Activated T-cell treated with anti-CD3 and anti-CD28 coated beads, Interleukin-2, amount 50 U/mL, for 72 hours (primary cell): ENCODE data around the gene MARVELD1. TPM values are rescaled to one million over a fixed set of nuclear protein-coding genes. Genes with fewer than 3 reads are reported as not detected.
"Not testable (repeated sequence)": the region's sequence is repeated elsewhere in the genome, so short reads cannot be mapped to it uniquely, and the experiment has no call there.

ENCODE experiments used
- ATAC-seq, 2 donors: fragments of 150-1000 bp; cut with Tn5 transposase; replicated peaks in 1 of 2; 2 replicates each; pipeline ENCODE4 v1.10.0; 2021; ENCODE audit warnings: moderate library complexity in 2 of 2, mild to moderate bottlenecking in 1 of 2
- DNase-seq, 2 donors: peaks; one replicate each; pipeline ENCODE4 v3.0.0; 2021 to 2022; ENCODE audit warnings: mixed read lengths in 1 of 2
- H3K27ac Mint-ChIP-seq: one replicate; pipeline ENCODE4 v1.8.0; 2022; ENCODE audit warnings: mild to moderate bottlenecking, moderate library complexity, mixed read lengths
- H3K27me3 Mint-ChIP-seq: one replicate; pipeline ENCODE4 v1.8.0; 2022; ENCODE audit warnings: low read depth, mixed read lengths
- H3K36me3 Mint-ChIP-seq, 2 donors: one replicate each; pipeline ENCODE4 v1.8.0; 2022; ENCODE audit warnings: mixed read lengths in 2 of 2, mild to moderate bottlenecking in 1 of 2; ENCODE audit not compliant: insufficient read depth in 2 of 2
- H3K4me1 Mint-ChIP-seq: one replicate; pipeline ENCODE4 v1.8.0; 2022; ENCODE audit warnings: low read depth, mixed read lengths
- H3K4me3 Mint-ChIP-seq, 2 donors: one replicate each; pipeline ENCODE4 v1.8.0; 2022; ENCODE audit warnings: mild to moderate bottlenecking in 2 of 2, mixed read lengths in 2 of 2, moderate library complexity in 2 of 2
- H3K9me3 Mint-ChIP-seq, 2 donors: one replicate each; pipeline ENCODE4 v1.8.0; 2022; ENCODE audit warnings: mixed read lengths in 2 of 2
- total RNA-seq, 2 donors: library from RNA; stranded (reverse); gene quantifications; one replicate each; pipeline ENCODE4 v1.2.3, GENCODE V29; 2022

The MARVELD1 gene
- total RNA-seq, result 1 to 10 TPM; 1.5 to 1.9 TPM

GRCh38 chr10:97713339-97713825 is at the start of gene MARVELD1:
Gene MARVELD1, plus strand, starts transcription at chr10:97713730. Its CDS starts 147 bp downstream, at chr10:97713877.
- ATAC-seq (peak in 1 of 2 donors; percentile 10), DNase-seq (peak in 1 of 2 donors; percentile 12)
- no peaks in the 10 kb centered on the region for H3K9me3 Mint-ChIP-seq
- peak within 1 kb of the TSS; percentile 93 to 96 for H3K4me3 Mint-ChIP-seq
- H3K36me3 Mint-ChIP-seq, result peaks cover 0 to 2% of the 10 kb centered on the region in 2 donors
- H3K4me1 Mint-ChIP-seq, result peaks cover 20% of the 10 kb centered on the region
- H3K27ac Mint-ChIP-seq, result peak within 1 kb of the TSS; percentile 21
- peaks cover 32% of the 10 kb centered on the region for H3K27me3 Mint-ChIP-seq

GRCh38 chr10:97664282-97664850 is 49.2 kb upstream of the MARVELD1 start:
- ATAC-seq (no peak), DNase-seq (no peak)
- peaks cover 0 to 12% of the 10 kb centered on the region in 2 donors for H3K36me3 Mint-ChIP-seq
- H3K9me3 Mint-ChIP-seq, result no peaks in the 10 kb centered on the region
- H3K4me1 Mint-ChIP-seq, result no peaks in the 10 kb centered on the region
- peak overlapping the region; percentile 11 for H3K27ac Mint-ChIP-seq
- H3K27me3 Mint-ChIP-seq, result no peaks in the 10 kb centered on the region
- no peak overlapping the region for H3K4me3 Mint-ChIP-seq

GRCh38 chr10:97666992-97667391 is 46.5 kb upstream of the MARVELD1 start:
- Mint-ChIP-seq H3K27me3 (no peaks in the 10 kb centered on the region), H3K36me3 (peaks cover 0 to 12% of the 10 kb centered on the region in 2 donors), H3K4me3 (no peak overlapping the region), H3K9me3 (no peaks in the 10 kb centered on the region), H3K4me1 (no peaks in the 10 kb centered on the region), H3K27ac (no peak overlapping the region)
- ATAC-seq, result no peak
- no peak for DNase-seq

- ATAC-seq (no peak), DNase-seq (no peak)
- Mint-ChIP-seq H3K4me1 (no peaks in the 10 kb centered on the region), H3K9me3 (no peaks in the 10 kb centered on the region), H3K4me3 (no peak overlapping the region), H3K36me3 (peaks cover 0 to 10% of the 10 kb centered on the region in 2 donors), H3K27ac (no peak overlapping the region), H3K27me3 (no peaks in the 10 kb centered on the region)
These were observed 46.1 kb upstream of the MARVELD1 start for GRCh38 chr10:97667463-97667862.

- Mint-ChIP-seq H3K36me3 (peaks cover 0 to 6% of the 10 kb centered on the region in 2 donors), H3K27ac (no peak overlapping the region)
These were observed 44.0 kb upstream of the MARVELD1 start for GRCh38 chr10:97669571-97669970.

GRCh38 chr10:97673736-97674525 is 39.6 kb upstream of the MARVELD1 start:
- DNase-seq, result peak; percentile 31 to 52
- ATAC-seq, result peak; percentile 79 to 86
- Mint-ChIP-seq H3K9me3 (no peaks in the 10 kb centered on the region), H3K4me1 (peaks cover 15% of the 10 kb centered on the region), H3K27ac (no peak overlapping the region), H3K36me3 (no peaks in the 10 kb centered on the region), H3K4me3 (no peak overlapping the region), H3K27me3 (no peaks in the 10 kb centered on the region)

More at GRCh38 chr10:97669571-97669970, 44.0 kb upstream of the MARVELD1 start:
- H3K4me1 Mint-ChIP-seq, result peaks cover 10% of the 10 kb centered on the region
- DNase-seq (no peak), ATAC-seq (no peak)
- no peaks in the 10 kb centered on the region for H3K9me3 Mint-ChIP-seq
- no peak overlapping the region for H3K4me3 Mint-ChIP-seq
- H3K27me3 Mint-ChIP-seq, result no peaks in the 10 kb centered on the region

GRCh38 chr10:97675222-97675621 is 38.3 kb upstream of the MARVELD1 start:
- H3K4me1 Mint-ChIP-seq, result peaks cover 15% of the 10 kb centered on the region
- no peak overlapping the region for H3K4me3 Mint-ChIP-seq
- no peaks in the 10 kb centered on the region for H3K9me3 Mint-ChIP-seq
- DNase-seq, result no peak
- H3K27me3 Mint-ChIP-seq, result no peaks in the 10 kb centered on the region
- no peak overlapping the region for H3K27ac Mint-ChIP-seq
- ATAC-seq, result no peak
- no peaks in the 10 kb centered on the region for H3K36me3 Mint-ChIP-seq

- Mint-ChIP-seq H3K4me1 (peaks cover 15% of the 10 kb centered on the region), H3K9me3 (no peaks in the 10 kb centered on the region), H3K4me3 (no peak overlapping the region), H3K36me3 (no peaks in the 10 kb centered on the region), H3K27ac (no peak overlapping the region), H3K27me3 (no peaks in the 10 kb centered on the region)
- ATAC-seq (peak; percentile 68 to 77), DNase-seq (peak; percentile 32 to 44)
These were observed 36.6 kb upstream of the MARVELD1 start for GRCh38 chr10:97676770-97677581.

- no peak for ATAC-seq
- no peak overlapping the region for H3K4me3 Mint-ChIP-seq
- no peaks in the 10 kb centered on the region for H3K9me3 Mint-ChIP-seq
- no peaks in the 10 kb centered on the region for H3K36me3 Mint-ChIP-seq
- DNase-seq, result no peak
- H3K4me1 Mint-ChIP-seq, result peaks cover 5% of the 10 kb centered on the region
- H3K27ac Mint-ChIP-seq, result no peak overlapping the region
- no peaks in the 10 kb centered on the region for H3K27me3 Mint-ChIP-seq
These were observed 33.9 kb upstream of the MARVELD1 start for GRCh38 chr10:97679594-97679993.

- Mint-ChIP-seq H3K27ac (no peak overlapping the region), H3K27me3 (no peaks in the 10 kb centered on the region), H3K4me1 (peaks cover 8% of the 10 kb centered on the region), H3K9me3 (no peaks in the 10 kb centered on the region), H3K4me3 (no peak overlapping the region), H3K36me3 (no peaks in the 10 kb centered on the region)
- ATAC-seq (no peak), DNase-seq (no peak)
These were observed 31.5 kb upstream of the MARVELD1 start for GRCh38 chr10:97682042-97682441.

- no peak overlapping the region for H3K4me3 Mint-ChIP-seq
- no peaks in the 10 kb centered on the region for H3K27me3 Mint-ChIP-seq
- H3K27ac Mint-ChIP-seq, result no peak overlapping the region
- H3K9me3 Mint-ChIP-seq, result no peaks in the 10 kb centered on the region
- ATAC-seq (no peak), DNase-seq (no peak)
- no peaks in the 10 kb centered on the region for H3K36me3 Mint-ChIP-seq
- peaks cover 16% of the 10 kb centered on the region for H3K4me1 Mint-ChIP-seq
These were observed 29.8 kb upstream of the MARVELD1 start for GRCh38 chr10:97683556-97684367.

- not testable (repeated sequence) for ATAC-seq, H3K27me3 Mint-ChIP-seq, H3K9me3 Mint-ChIP-seq, H3K27ac Mint-ChIP-seq, H3K4me3 Mint-ChIP-seq, DNase-seq, H3K36me3 Mint-ChIP-seq
- peaks cover 16% of the 10 kb centered on the region for H3K4me1 Mint-ChIP-seq
These were observed 29.2 kb upstream of the MARVELD1 start for GRCh38 chr10:97684368-97684713.
